Endothelial cell of umbilical vein (primary cell): ENCODE results near the gene PLEKHA6. TPM values are rescaled to one million over a fixed set of nuclear protein-coding genes. Genes with fewer than 3 reads are reported as not detected.

Source experiments
- BruUV-seq: library from RNA; stranded (reverse); fragments of 400-500 nt; replicated peaks from 2 replicates; lab custom pipeline; 2021; lab: Mats Ljungman, UMichigan
- CTCF ChIA-PET: fragments of 300-600, 350-600 bp; sonication (Branson Sonifier 250); formaldehyde crosslinking; loops from one replicate; lab custom pipeline; 2021; ENCODE audit warnings: antibody characterized with exemption, inconsistent platforms; lab: Charles Lee
- POLR2A ChIA-PET: fragments of 300-600, 350-600 bp; sonication (Branson Sonifier 250); formaldehyde crosslinking; loops from one replicate; lab custom pipeline; 2021; ENCODE audit warnings: antibody characterized with exemption, inconsistent platforms; lab: Charles Lee
- DNase-seq: peaks from one replicate; pipeline ENCODE4 v3.0.0-alpha.2; 2011; ENCODE audit warnings: low read depth, low spot score
- FAIRE-seq: peaks from 2 replicates; lab custom pipeline; 2011; peaks lifted over from hg19 to GRCh38; lab: Jason Lieb, UNC
- H2AFZ ChIP-seq: 2 replicates; pipeline ENCODE4 v1.6.0; 2012; ENCODE audit warnings: low read depth, low read length, control low read depth, inconsistent platforms
- H3K27ac ChIP-seq: 2 replicates; pipeline ENCODE4 v1.5.1; 2011; ENCODE audit warnings: low read depth, mild to moderate bottlenecking, control low read depth, low read length, moderate library complexity; ENCODE audit not compliant: insufficient read depth
- H3K27me3 ChIP-seq, 2 experiments: 2 replicates each; pipeline versions ENCODE4 v1.6.0 to v1.6.1; 2011; ENCODE audit warnings: low read length in 2 of 2, mixed read lengths in 1 of 2; ENCODE audit not compliant: control insufficient read depth in 2 of 2, insufficient read depth in 2 of 2
- H3K36me3 ChIP-seq, 2 experiments: 2 replicates in 1 of 2; 3 replicates in 1 of 2; pipeline ENCODE4 v1.5.1; 2011; ENCODE audit warnings: low read length in 2 of 2, mild to moderate bottlenecking in 1 of 2, moderate library complexity in 1 of 2; ENCODE audit not compliant: control insufficient read depth in 2 of 2, insufficient read depth in 2 of 2; ENCODE audit errors: extremely low read depth in 1 of 2
- H3K4me1 ChIP-seq: 3 replicates; pipeline ENCODE4 v1.5.1; 2011; ENCODE audit warnings: mild to moderate bottlenecking, low read length; ENCODE audit not compliant: control insufficient read depth, insufficient read depth; ENCODE audit errors: extremely low read depth
- H3K4me2 ChIP-seq: 2 replicates; pipeline ENCODE4 v1.6.1; 2011; ENCODE audit warnings: low read length, control low read depth, mixed read lengths; ENCODE audit not compliant: insufficient read depth
- H3K4me3 ChIP-seq, 3 experiments: fragments of 200-600 bp in 1 of 3; sonication (generic), shearing (Covaris generic) in 1 of 3; replicated peaks in 1 of 3; 2 replicates each; pipeline ENCODE4 v1.5.1; 2011 to 2016; ENCODE audit warnings: control low read depth in 3 of 3, low read length in 3 of 3, mild to moderate bottlenecking in 2 of 3, inconsistent platforms in 1 of 3, low read depth in 1 of 3, moderate library complexity in 1 of 3; ENCODE audit not compliant: insufficient read depth in 1 of 3
- H3K79me2 ChIP-seq: 2 replicates; pipeline ENCODE4 v1.6.0; 2012; ENCODE audit warnings: low read length, inconsistent platforms; ENCODE audit not compliant: control insufficient read depth, insufficient read depth
- H3K9ac ChIP-seq: replicated peaks from 2 replicates; pipeline ENCODE3; 2011; ENCODE audit warnings: low read length, control low read depth; ENCODE audit not compliant: insufficient read depth; ENCODE audit errors: extremely low read depth
- H3K9me1 ChIP-seq: replicated peaks from 3 replicates; pipeline ENCODE4 v1.6.0; 2011; ENCODE audit warnings: mild to moderate bottlenecking, low read length; ENCODE audit not compliant: control insufficient read depth, insufficient read depth; ENCODE audit errors: extremely low read depth
- H3K9me3 ChIP-seq: replicated peaks from 2 replicates; pipeline ENCODE4 v1.5.1; 2012; ENCODE audit warnings: low read length, inconsistent platforms; ENCODE audit not compliant: control insufficient read depth, insufficient read depth
- H4K20me1 ChIP-seq: replicated peaks from 2 replicates; pipeline ENCODE3; 2011; ENCODE audit warnings: mild to moderate bottlenecking, low read length; ENCODE audit not compliant: control insufficient read depth, insufficient read depth; ENCODE audit errors: extremely low read depth
- CTCF ChIP-seq, 2 donors: IDR thresholded peaks; 1 replicate in 1 of 2; 2 replicates in 1 of 2; pipeline ENCODE4 v1.5.1; 2011; ENCODE audit warnings: low read length in 2 of 2, mild to moderate bottlenecking in 2 of 2, moderate library complexity in 2 of 2, control low read depth in 1 of 2, inconsistent platforms in 1 of 2, low read depth in 1 of 2; ENCODE audit not compliant: insufficient read depth in 1 of 2; ENCODE audit errors: extremely low read depth in 1 of 2
- EZH2 ChIP-seq: IDR thresholded peaks from 2 replicates; pipeline ENCODE4 v1.6.1; 2012; ENCODE audit warnings: borderline replicate concordance, low read depth, mild to moderate bottlenecking, moderate library complexity, low read length, inconsistent platforms; ENCODE audit not compliant: severe bottlenecking
- FOS ChIP-seq: IDR thresholded peaks from 2 replicates; pipeline ENCODE4 v1.6.1; 2011; ENCODE audit warnings: mild to moderate bottlenecking, low read length, moderate library complexity, borderline replicate concordance; ENCODE audit not compliant: insufficient read depth
- GATA2 ChIP-seq: IDR thresholded peaks from 2 replicates; pipeline ENCODE4 v1.7.0; 2011; ENCODE audit warnings: low read depth, mild to moderate bottlenecking, moderate library complexity, mixed read lengths, low read length; ENCODE audit not compliant: insufficient read length, insufficient read depth
- JUN ChIP-seq: IDR thresholded peaks from 2 replicates; pipeline ENCODE4 v1.6.1; 2011; ENCODE audit warnings: borderline replicate concordance, low read depth; ENCODE audit not compliant: insufficient read length, insufficient read depth
- MAX ChIP-seq: IDR thresholded peaks from 2 replicates; pipeline ENCODE4 v1.6.1; 2011; ENCODE audit not compliant: insufficient read depth, insufficient read length
- MYC ChIP-seq: IDR thresholded peaks from one replicate; pipeline ENCODE4 v1.6.1; 2011; ENCODE audit warnings: mild to moderate bottlenecking, low read depth, low read length
- POLR2A ChIP-seq: IDR thresholded peaks from 2 replicates; pipeline ENCODE4 v1.6.1; 2012; ENCODE audit warnings: low read depth, mild to moderate bottlenecking, control low read depth, low read length
- POLR2AphosphoS5 ChIP-seq: IDR thresholded peaks from 2 replicates; pipeline ENCODE4 v1.6.1; 2012; ENCODE audit warnings: low read depth, mild to moderate bottlenecking, control low read depth, low read length, moderate library complexity; ENCODE audit not compliant: insufficient read depth
- dilution Hi-C: fragments of 300-500 bp; cut with MboI; formaldehyde crosslinking; loops from one replicate; pipeline ENCODE4 v1.15.0; 2019; ENCODE audit warnings: low sequenced_read_pairs; ENCODE audit not compliant: extremely low pct_ligation_motif_present
- intact Hi-C: fragments of 100-400 bp; cut with micrococcal nuclease; formaldehyde crosslinking; loops from one replicate; pipeline ENCODE4 v1.10.0; 2022
- polyA plus RNA-seq, 4 experiments: library from polyadenylated mRNA; depleted of rRNA in 3 of 4; stranded (reverse) in 3 of 4; unstranded in 1 of 4; fragments of >200 nt; gene quantifications; 2 replicates each; pipeline versions ENCODE4 v1.2.1 to v1.2.3, GENCODE V29; 2011 to 2012; ENCODE audit warnings: missing spikeins in 1 of 4
- total RNA-seq: library from RNA; stranded (reverse); gene quantifications from 2 replicates; pipeline ENCODE4 v1.2.3, GENCODE V29; 2021

PLEKHA6 gene
- total and polyA plus RNA-seq, 2 donors (not counting 3 experiments of a cell fraction or from before 2014, with no cell fraction given), result 2.1 to 15.0 TPM

DNA sequence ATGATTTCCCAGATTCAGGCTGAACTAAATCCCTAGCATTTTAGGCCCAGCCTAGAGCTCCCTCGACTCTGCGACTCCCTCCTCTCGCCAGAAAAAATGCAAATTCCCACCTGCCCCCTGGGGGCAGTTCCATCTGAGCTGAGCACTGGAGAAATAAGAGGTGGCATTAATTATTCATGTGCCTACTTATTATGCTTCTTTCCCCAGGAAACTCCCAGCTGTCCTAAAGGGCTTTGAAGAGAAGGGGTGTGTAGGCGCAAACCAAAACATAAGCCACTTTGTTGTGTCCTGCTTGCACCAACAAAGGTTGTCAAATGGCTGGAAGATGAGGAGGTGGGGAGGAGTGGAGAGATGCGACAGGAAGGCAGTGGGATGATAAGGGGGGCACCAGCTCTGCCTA lies 104.5 kb downstream of the PLEKHA6 start:
- no peak overlapping the region for H2AFZ ChIP-seq
- no peaks in the 10 kb centered on the region for H3K27me3 ChIP-seq
- CTCF ChIA-PET, result interaction anchor here (0.5 to 4.1 kb wide), 11 partner anchors 15 to 251 kb away, joined by 3 to 45 read pairs (median 6); partner anchors contain the start of genes GOLT1A and PLEKHA6
- no peaks in the 10 kb centered on the region for H3K9me3 ChIP-seq
- no peak overlapping the region for H3K9ac ChIP-seq
- intact Hi-C loops, result loop anchor here (5.0 kb wide), 1 partner anchor 247 kb away; no protein-coding TSS in a partner anchor
- H3K4me2 ChIP-seq, result no peak overlapping the region
- H3K9me1 ChIP-seq, result no peaks in the 10 kb centered on the region
- dilution Hi-C loops, result no loop called here
- POLR2A ChIA-PET, result no interaction called here
- FAIRE-seq (no peak), DNase-seq (no peak)
- no peak overlapping the region for H3K4me3 ChIP-seq
- BruUV-seq, result no TSS peak
- no peaks in the 10 kb centered on the region for H3K79me2 ChIP-seq
- no peaks in the 10 kb centered on the region for H4K20me1 ChIP-seq
- TF ChIP-seq EZH2 (no peak), POLR2AphosphoS5 (no peak), POLR2A (no peak), FOS (no peak), MYC (no peak), JUN (no peak), CTCF (IDR thresholded peaks at IDR 0.05; ENCODE audit: extremely low read depth in 1 of 2, insufficient read depth in 1 of 2, low read depth in 1 of 2, low read length in 2 of 2) (no peak), MAX (no peak), GATA2 (no peak)
- no peaks in the 10 kb centered on the region for H3K4me1 ChIP-seq
- H3K36me3 ChIP-seq, result no peaks in the 10 kb centered on the region
- no peak overlapping the region for H3K27ac ChIP-seq
